Dedifferentiated amniotic fluid mesenchymal stem cell (primary cell): ENCODE results near the gene SIRT4.
A peak's percentile ranks its signal among the peaks of the same experiment; 100 is the strongest.
"Not testable (repeated sequence)": the region's sequence is repeated elsewhere in the genome, so short reads cannot be mapped to it uniquely, and the experiment has no call there.

Experiments used
- DNase-seq: peaks from one replicate; pipeline ENCODE4 v3.0.0-alpha.2; 2016; ENCODE audit errors: extremely low spot score

SIRT4 gene

DNA sequence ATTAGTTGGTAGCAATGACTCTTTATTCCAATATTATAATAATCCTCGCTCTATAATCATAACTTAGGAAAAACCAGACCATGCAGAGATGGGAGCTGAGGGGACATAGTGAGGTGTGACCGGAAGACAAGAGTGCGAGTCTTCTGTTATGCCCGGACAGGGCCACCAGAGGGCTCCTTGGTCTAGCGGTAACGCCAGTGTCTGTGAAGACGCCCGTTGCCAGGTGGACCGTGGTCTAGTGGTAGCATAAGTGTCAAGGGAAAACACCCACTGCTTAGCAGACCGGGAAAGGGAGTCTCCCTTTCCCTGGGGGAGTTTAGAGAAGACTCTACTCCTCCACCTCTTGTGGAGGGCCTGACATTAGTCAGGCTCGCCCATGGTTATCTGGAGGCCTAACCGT lies 33.3 kb downstream of the SIRT4 start:
- peak; percentile 21 for DNase-seq

- DNase-seq: not testable (repeated sequence)
These were observed 34.3 kb downstream of the SIRT4 start for GRCh38 chr12:120336392-120336791.

DNA sequence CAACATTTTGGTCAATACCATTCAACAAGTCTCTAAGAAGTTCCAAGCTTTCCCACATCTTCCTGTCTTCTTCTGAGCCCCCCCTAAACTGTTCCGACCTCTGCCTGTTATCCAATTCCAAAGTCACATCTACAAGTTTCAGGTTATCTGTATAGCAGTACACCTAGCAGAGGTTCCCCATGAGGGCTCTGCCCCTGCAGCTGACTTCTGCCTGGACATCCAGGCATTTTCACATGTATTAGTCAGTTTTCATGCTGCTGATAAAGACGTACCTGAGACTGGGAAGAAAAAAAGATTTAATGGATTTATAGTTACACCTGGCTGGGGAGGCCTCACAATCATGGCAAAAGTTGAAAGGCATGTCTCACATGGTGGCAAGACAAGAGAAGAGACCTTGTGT lies 35.6 kb downstream of the SIRT4 start:
- no peak for DNase-seq

DNA sequence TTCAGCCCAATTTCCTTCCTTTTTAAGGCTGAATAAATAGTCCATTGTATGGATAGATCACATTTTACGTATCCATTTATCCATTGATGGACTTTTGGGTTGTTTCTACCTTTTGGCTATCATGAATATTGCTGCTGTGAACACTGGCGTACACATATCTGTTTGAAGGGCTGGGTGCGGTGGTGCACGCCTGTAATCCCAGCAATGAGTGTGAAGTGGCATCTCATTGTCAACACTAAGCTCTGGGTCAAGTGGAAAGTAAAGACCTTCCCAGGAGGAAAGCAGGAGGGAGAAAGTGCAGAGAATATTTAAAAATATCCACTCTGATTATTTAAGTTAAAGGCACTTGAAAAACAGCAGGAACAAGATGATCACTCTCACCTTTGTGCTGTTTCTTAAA lies 37.1 kb downstream of the SIRT4 start:
- DNase-seq: no peak

DNA sequence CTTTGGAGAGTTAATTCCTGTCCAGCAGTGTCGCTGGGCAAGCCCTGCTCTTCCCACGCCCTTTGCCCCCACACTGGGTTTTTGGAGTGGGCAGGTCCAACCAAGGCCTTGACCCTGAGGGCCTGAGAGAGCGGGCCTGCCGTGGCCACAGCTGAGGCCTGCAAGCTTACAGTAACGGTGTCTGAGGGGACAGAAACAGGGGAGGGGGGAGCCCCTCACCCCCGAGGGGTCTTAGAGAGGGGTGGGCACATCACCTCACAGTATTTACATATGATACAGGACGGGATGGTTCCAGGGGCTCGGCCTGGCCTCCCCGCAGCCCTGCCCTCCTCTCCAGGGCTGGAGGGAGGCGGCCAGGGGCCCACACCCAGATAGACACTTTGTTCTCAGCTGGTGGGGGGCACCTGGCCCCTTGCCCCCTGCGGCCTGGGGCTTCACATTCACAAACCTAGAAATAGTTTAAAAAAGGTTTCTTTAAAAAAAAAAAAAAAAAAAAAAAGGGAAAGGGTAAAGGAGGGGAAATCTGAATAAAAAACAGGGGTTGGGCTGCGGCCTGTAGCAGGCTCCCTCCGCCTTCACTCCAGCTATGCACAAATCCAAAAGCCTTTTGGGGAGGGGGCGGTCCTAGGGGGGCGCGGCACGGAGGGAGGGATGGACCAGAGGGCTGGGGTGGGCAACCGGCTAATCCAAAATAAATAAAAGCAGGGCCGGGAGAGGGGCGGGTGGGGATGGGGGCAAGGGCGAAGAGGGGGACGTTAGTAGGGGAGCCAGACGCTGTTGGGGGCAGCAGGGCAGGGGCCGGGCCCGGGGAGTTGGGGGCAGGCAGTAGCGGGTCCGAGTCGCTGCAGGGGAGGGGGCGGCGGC lies 40.3 kb downstream of the SIRT4 start:
- no peak for DNase-seq

GRCh38 chr12:120343039-120343537 lies 41.0 kb downstream of the SIRT4 start:
- DNase-seq: no peak

DNA sequence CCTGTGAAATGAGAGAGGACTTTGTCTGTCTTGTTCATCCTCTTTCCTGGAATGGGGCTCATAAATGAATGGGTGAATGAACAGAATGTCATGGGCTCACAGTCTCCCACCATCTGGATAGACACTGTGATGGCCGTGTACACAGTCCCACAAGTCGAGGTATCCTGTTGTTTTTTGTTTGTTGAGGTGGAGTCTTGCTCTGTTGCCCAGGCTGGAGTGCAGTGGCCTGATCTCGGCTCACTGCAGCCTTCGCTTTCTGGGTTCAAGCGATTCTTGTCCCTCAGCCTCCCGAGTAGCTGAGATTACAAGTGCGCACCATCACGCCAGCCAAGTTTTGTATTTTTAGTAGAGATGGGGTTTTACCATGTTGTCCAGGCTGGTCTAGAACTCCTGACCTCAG lies 41.6 kb downstream of the SIRT4 start:
- no peak for DNase-seq

DNA sequence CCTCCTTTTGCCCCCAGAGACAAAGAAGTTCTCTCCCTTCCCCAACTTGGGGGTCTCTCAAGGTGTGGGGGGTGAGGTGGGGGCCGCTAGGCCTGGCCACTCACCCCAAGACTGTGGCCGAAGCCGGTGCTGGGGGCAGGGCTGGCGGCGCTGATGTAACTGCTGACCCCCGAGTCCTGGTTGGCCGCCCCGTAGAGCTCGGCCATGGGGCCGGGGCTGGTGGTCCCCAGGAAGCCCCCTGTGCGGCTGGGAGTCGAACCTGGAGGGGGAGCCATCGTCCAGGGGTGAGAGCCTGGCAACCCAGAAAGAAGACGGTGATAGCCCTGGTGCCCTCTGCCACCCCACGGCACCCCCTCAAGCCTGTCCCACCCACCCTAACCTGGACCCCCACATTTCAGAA lies 43.9 kb downstream of the SIRT4 start:
- no peak for DNase-seq

DNA sequence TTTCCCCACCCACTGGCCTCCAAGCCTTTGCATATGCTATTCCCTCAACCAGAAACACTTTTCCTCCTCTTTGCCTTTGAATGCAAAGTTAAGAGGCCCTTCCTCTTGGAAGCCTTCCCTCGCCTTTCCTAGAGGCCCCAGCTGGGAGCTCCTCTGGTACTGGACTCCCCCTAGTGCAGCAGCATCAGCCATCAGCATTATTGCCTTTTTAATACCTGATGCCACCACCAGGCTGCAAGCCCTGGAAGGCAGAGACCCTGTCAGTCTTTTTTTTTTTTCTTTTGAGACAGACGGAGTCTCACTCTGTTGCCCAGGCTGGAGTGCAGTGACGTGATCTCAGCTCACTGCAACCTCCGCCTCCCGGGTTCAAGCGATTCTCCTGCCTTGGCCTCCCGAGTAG lies 44.6 kb downstream of the SIRT4 start:
- no peak for DNase-seq

- DNase-seq: no peak
These were observed 45.6 kb downstream of the SIRT4 start for GRCh38 chr12:120347766-120348165.

DNA sequence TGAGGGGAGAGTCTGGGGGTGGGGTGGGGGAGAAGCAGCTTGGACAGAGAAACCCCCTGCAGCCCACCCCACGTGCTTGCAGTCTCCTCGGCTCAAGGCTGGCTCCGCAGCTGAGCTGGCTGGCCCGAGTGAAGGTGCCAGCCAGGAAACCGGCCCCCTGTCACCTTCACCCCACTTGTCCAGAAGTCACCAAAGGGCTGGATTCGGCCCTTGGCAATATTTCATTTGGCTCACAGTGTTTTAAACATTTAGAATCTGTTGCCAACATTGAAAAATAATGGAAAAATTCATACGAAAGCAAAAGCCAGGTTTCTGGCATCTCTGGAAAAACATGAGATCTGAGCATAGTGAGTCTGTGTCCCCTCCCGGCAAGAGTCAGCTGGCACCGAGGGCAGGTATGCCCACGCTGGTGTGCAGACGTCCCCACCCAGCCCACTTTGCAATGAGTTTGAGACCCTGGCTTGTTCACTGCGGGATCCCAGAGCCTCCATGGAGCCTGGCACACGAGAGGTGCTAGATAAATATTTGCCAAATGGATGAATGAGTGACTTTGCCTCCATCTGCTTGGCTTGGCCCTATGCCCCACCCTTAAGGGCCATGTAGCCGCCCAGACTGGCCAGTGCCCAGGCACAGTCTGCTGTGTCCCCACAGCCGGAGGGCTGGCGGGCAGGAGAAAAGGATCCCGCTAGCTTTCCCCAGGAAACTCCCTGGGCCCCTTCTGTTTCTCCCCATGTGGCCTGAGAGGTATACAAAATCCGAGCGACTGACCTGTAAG lies 48.6 kb downstream of the SIRT4 start:
- no peak for DNase-seq

DNA sequence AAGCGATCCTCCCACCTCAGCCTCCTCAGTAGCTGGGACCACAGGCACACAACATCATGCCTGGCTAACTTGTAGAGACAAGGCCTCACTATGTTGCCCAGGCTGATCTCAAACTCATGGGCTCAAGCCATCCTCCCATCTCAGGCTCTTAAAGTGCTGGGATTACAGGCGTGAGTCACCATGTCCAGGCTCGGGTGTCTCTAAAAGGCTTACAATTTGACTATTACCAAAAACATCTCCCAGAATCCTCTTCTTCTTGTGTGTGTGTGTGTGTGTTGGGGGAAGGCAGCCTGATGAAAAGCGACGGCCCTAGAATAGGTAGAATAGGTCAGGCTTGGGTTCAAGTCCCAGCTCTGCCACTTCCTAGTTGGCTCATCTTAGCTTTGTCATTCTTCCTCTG lies 50.0 kb downstream of the SIRT4 start:
- peak; percentile 40 for DNase-seq

DNA sequence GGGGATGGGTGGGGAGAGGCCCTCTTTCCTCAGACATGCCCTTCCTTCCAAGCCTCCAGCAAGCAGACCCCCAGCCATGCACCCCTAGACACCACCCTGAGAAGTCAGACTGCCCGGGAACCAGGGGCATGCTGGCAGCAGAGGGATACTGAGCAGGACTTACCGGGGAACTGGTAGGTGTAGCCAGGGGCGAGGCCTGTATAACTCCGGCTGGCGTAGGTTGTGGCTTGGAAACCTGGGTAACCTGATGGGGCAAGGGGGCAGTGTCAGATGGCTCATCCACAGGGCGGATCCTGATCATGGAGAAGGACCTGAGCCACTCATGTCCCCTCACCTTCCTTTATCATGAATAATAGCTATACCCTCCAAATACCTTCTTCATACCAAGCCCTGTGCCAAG lies 51.0 kb downstream of the SIRT4 start:
- DNase-seq: no peak

- DNase-seq: no peak
These were observed 51.6 kb downstream of the SIRT4 start for GRCh38 chr12:120353556-120354317.

DNA sequence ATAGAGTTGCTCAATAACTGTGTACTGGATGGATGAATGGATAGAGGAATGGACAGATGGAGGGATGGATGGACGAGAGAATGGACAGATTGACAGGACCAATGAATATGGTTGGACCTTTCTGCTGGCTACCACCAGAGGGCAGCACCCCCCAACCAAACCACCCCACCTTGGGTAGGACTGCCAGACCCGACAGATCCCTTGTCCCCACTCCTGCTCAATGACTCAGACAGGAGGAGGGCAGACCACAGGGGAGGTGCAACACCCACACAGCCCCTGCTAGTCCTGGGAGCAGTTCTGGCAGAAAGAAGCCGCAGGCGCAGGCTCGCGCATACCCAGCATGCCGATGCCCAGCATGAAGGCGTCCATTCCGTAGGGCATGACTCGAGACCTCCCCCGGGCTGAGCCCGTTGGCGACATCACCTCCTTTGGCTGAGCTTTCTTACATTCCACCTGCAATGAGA lies 54.5 kb downstream of the SIRT4 start:
- peak; percentile 58 for DNase-seq

- no peak for DNase-seq
These were observed 55.0 kb downstream of the SIRT4 start for GRCh38 chr12:120357104-120357503.

DNA sequence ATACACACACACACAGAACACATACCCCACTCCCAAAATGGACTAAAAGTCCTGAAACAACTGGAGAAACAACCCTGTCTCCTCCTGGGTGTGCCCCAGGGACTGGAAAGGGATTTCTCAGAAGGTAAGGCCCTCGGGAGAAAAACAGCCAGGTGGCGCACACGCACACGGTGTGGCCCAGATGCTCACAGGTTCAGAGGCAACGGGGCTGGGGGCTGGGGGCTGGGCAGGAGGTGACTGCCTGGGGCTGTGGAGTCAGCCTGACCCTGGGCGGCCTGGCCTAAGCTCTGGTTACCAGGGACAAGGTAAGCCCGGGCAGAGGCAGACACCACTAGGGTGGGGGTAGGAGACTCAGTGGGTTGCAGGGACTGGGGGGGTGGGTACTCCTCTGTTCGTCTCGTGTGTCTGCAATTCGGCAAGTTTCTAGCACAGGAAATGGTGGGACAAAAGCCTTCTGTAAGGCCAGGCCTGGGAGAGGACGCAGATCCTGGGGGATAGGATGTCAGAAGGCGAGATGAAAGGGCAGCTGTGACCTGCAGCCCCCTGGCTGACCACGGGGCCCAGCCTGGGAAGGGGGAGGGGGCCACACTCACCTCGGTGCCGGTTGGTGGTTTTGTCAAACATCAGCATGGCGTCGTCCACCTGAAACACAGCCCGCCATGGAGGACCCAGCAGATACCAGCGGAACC lies 56.4 kb downstream of the SIRT4 start:
- no peak for DNase-seq

- DNase-seq: no peak
These were observed 57.0 kb downstream of the SIRT4 start for GRCh38 chr12:120359128-120359527.

DNA sequence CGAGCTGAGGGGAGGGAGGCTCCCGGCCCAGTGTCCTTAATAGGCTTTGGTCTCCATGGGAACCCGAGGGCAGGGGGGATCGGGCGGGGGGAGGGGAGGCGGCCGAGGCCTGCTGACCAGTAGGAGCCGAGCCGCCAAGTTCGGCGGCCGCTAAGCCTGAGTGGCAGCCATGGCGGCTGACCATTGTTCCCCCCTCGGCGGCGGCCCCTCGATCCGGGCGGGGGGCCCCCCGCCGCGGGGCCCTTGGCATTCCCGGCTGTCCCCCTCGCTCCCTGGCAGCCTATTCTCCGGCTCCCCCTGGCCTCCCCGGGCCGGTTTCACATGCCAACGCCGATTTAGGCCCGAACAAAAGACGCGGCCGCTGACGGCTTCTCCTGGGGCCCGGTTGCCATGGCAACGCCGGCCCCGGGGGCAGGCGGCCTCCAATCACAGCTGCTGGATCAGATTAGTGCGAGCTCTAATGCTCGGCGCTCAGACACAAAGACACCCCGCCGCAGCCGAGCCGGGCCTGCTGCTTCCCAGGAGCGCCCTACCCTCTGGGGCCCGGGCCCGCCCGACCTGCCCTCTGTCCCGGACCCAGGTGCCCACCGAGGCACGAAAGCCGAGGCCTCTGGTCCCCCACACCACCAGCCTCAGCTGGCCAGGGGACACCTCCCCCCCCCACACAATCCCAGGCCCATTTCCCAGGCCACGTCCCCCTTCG lies 59.5 kb downstream of the SIRT4 start:
- peak; percentile 26 for DNase-seq
